Activated CD4-positive, alpha-beta T cell treated with anti-CD3 and anti-CD28 coated beads, Interleukin-2, amount 50 U/mL, for 48 hours (primary cell): ENCODE results near the gene LIN7C.
"Not testable (repeated sequence)": the region's sequence is repeated elsewhere in the genome, so short reads cannot be mapped to it uniquely, and the experiment has no call there.

Source experiments
- DNase-seq, 2 experiments: peaks; one replicate each; pipeline ENCODE4 v3.0.0-alpha.2; 2020

LIN7C gene

GRCh38 chr11:27506200-27507182 is at the start of gene LIN7C:
Gene LIN7C (minus strand): TSS chr11:27506769. CDS start chr11:27506752, 17 bp downstream.
- peak; percentile 94 to 95 for DNase-seq

GRCh38 chr11:27555264-27555663 is 48.7 kb upstream of the LIN7C start:
- no peak for DNase-seq

GRCh38 chr11:27553186-27553585 is 46.6 kb upstream of the LIN7C start:
- no peak for DNase-seq

GRCh38 chr11:27552341-27552740 is 45.8 kb upstream of the LIN7C start:
- no peak for DNase-seq

- no peak for DNase-seq
These were observed 44.6 kb upstream of the LIN7C start for GRCh38 chr11:27551127-27551526.

- no peak for DNase-seq
These were observed 39.4 kb upstream of the LIN7C start for GRCh38 chr11:27545946-27546345.

- DNase-seq: no peak
These were observed 38.5 kb upstream of the LIN7C start for GRCh38 chr11:27545035-27545434.

GRCh38 chr11:27541790-27542189 is 35.2 kb upstream of the LIN7C start:
- DNase-seq: no peak

GRCh38 chr11:27540051-27540450 is 33.5 kb upstream of the LIN7C start:
- DNase-seq: no peak

- DNase-seq: no peak
These were observed 28.5 kb upstream of the LIN7C start for GRCh38 chr11:27535103-27535502.

- DNase-seq: no peak
These were observed 26.2 kb upstream of the LIN7C start for GRCh38 chr11:27532652-27533325.

GRCh38 chr11:27528712-27529111 is 22.1 kb upstream of the LIN7C start:
- DNase-seq: no peak

- no peak for DNase-seq
These were observed 20.0 kb upstream of the LIN7C start for GRCh38 chr11:27526535-27526934.

GRCh38 chr11:27525824-27526516 is 19.4 kb upstream of the LIN7C start:
- no peak for DNase-seq

GRCh38 chr11:27524155-27524554 is 17.6 kb upstream of the LIN7C start:
- no peak for DNase-seq

- no peak for DNase-seq
These were observed 13.7 kb upstream of the LIN7C start for GRCh38 chr11:27520226-27520625.

- no peak for DNase-seq
These were observed 11.9 kb upstream of the LIN7C start for GRCh38 chr11:27518518-27518917.

- not testable (repeated sequence) for DNase-seq
These were observed 10.9 kb upstream of the LIN7C start for GRCh38 chr11:27517490-27517889.

- no peak for DNase-seq
These were observed 8.0 kb upstream of the LIN7C start for GRCh38 chr11:27514558-27514957.

GRCh38 chr11:27514076-27514475 is 7.5 kb upstream of the LIN7C start:
- DNase-seq: no peak

- no peak for DNase-seq
These were observed 6.8 kb upstream of the LIN7C start for GRCh38 chr11:27513389-27513788.

- DNase-seq: no peak
These were observed 5.7 kb upstream of the LIN7C start for GRCh38 chr11:27512238-27512637.

GRCh38 chr11:27509908-27510307 is 3.3 kb upstream of the LIN7C start:
- DNase-seq: no peak
